Stimulated activated CD4-positive, alpha-beta T cell treated with anti-CD3 and anti-CD28 coated beads, Interleukin-2, amount 100 ng/mL, for 48 hours (primary cell): ENCODE results near the gene LCOR.

Experiments
- DNase-seq, 2 donors: peaks; one replicate each; pipeline ENCODE4 v3.0.0-alpha.2; 2020

The LCOR gene

DNA sequence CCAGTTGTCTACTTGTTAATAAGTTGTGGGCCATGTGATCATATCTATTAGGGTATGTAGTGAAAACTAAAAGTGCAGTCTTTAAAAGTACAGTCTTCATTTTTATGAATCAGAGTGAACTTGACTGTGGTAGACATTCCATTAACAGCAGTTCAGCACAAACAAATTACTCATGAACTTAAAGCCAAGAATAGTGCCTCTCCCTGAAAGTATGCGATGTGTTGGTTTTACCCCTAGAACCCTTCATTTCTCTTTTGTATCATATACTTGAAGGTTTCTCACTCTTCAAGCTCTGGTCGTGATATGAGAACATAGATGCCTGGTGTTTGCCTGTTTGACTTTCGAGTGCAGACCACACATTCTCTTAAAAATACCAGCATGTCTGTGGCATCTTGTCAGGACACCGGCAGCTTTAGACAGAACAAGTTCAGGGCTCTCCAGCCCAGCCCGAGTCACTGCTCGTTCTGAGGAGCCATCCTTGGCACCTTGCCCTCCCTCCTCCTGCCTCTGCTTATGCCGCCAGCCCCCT lies 159.3 kb downstream of the LCOR start:
- no peak for DNase-seq

DNA sequence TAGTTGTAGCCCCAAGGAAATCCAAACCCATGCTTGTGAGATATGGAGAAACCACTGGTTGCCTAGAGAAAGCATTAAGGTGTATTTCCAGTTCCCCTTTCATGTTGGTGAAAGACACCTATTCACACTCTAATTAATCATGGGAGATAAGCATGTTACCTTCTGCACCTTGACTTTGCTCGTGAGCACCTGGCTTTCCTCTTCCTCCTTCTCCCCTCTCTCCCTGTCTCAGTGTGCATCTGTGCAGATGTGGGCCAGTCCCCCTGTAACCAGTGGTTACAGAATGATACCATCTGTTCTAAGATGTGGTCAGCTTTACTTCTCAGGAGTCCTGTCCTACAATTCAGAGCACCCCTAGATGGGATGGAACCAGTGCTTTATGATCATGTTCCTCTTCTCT lies 160.6 kb downstream of the LCOR start:
- DNase-seq, result no peak

- DNase-seq, result no peak
Observed at GRCh38 chr10:96995851-96996250, 163.8 kb downstream of the LCOR start.

DNA sequence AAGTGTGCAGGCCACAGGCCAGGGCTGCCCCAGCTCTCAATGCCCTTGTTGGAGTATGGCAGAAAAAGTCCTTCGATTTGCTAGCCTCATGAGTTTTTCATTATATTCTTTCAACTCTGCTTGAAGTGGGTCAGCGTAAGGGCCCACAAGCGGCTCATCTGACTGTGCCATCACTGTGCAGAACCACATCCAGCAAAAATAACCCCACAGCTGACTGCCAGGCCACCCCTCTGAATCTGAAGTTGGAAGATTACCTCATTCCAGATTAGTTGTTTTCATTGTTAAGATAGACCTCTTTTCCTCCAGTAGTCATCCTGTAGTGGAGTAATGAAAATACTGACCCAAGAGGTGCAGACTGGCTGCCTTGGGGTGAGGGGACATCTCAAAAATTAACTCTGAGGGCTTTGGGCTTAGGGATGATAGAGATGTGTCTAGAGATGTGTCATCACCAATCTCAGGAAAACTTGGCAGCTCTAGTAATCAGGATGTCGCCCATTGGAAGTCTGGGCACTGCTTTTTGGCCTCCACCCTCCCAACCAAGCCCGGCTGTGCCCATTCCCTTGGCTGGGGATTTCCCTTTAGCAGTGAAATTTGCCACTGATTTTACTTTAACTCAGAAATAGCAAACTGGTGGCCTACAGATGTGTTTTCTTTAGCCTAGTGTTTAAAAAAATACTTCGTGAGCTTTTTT lies 164.3 kb downstream of the LCOR start:
- DNase-seq, result no peak

DNA sequence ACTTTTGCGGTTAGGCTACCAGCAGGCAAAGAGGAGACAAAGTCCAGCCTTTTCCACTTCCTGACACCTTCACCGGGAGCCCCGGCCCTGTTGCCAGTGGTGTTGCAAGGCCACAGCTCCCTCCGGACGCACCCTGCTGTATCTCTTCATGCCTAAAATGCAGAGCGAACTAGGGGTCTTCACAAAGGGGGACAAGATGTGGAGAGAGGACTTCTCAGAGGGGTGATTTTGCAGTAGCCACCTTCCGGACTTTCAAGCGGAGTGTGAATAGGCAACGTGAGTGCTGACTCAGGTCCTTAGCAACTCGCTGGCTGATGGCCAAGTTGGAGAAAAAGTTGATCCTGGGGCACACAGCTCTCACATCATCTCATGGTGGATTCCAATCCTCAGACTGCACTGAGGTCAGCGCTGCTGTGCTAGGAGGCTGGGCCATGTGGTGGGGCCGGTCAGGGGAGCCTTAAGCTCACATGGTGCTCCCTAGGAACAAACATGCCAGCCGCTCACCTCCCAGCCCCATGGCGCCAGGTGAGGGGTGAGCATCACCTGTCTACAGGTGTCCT lies 166.3 kb downstream of the LCOR start:
- DNase-seq, result no peak

- DNase-seq, result no peak
Observed at GRCh38 chr10:96999337-96999736, 167.2 kb downstream of the LCOR start.

DNA sequence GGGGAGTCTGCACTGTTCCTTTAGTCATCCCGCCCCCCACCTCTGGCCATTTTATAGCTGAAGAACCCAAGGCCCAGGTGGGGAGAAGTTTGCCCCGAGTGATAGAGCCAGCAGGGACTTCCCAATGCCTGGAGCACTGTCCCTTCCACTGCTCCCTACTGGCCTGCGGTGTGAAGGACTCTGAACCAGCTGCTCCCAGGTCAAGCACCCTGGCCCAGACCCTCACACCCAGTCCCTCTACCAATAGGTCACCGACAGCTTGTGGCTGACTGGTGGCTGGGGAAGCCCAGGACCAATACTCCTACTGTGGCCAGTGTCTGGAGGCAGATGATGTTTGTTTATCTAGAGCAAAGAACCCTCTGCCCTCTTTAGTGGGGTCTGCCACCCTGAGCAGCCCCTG lies 167.9 kb downstream of the LCOR start:
- DNase-seq, result no peak

GRCh38 chr10:97000487-97001182 lies 168.5 kb downstream of the LCOR start:
- no peak for DNase-seq

DNA sequence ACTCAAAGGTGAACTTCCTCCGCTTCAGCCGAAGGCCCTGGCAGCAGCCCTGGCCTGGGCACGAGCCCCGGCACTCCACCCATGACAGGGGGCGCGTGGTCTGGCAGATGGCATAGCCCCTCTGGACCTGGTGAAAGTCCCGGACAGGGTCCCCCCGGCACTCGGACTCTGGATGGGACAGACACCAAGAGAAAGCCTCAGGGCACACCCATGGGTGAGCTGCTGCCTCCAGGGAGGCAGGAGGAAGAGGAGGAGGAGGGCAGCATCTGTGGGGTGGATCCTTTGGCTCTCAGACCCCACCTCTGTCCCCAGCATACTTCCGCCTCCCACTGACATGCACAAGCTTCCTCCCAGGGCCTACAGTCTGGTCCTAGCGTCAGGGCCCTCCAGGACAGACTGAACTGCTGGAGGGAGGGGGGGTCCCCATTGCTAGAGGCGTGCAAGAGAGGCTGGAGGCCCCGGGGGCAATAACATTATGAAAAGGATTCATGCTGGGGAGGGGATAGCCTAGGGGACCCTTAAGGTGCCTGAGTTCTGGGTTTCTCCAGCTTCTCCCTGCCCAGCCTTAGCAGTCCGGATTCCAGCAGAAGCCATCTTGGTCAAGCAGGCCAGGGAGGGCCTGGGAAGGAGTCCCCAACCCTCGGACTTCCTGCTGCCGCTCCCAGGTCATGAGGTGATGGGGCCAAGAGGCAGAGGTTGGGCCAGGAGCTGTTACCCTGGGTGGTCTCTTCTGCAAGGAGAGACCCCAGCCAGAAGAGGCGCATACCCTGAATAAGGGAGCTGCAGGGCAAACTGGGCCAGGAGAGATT lies 169.3 kb downstream of the LCOR start:
- DNase-seq, result no peak

GRCh38 chr10:97002670-97003069 lies 170.6 kb downstream of the LCOR start:
- no peak for DNase-seq

DNA sequence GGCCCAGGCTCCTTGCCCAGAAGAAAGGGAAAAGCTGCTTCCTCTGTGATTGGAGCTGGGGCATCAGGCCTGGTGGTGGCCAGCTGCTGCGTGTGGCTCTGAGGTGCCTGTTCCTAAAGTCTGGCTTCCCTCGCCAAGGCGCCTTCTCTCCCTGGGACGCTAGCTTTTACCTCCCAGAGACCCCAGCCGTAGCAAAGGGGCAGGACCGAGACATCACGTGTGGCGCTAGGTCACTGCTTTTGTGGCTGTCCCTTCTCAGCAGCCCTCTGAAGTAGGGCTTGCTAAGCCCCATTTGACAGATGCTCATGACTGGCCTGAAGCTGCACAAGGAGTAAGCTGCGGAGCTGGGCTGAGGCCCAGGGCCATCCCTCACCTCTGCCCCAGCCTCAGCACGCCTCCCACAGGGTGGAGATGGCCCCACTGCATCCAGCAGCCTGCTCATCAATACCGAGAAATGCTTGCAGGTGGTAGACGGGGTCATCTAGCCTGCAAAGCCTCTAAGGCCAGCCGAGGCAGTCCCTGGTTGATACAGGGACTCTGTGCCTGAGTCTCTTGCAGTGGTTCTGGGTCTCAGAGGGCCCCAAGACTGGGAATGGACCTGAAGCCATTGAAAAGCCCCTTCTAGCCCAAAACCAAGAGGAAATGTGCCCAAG lies 171.2 kb downstream of the LCOR start:
- no peak for DNase-seq

DNA sequence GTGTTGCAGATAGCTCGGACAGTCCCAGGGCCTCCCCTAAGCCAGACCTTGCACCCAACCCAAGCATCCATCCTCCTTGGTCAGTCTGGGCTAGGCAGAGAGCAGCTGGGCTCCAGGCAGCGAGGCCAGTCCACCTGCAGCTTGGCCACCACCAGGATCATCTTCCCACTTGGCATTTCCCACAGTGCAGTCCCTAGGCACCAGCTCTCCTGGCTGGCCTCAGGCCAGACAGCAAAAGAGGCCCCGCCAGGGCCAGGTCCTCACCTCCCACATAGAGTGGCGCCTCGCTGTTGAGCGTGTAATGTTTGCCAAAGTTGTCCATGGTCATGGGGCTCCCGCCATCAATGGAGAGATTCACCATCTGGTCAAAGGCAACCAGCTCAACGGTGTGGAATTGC lies 171.7 kb downstream of the LCOR start:
- DNase-seq, result no peak

GRCh38 chr10:97004591-97004990 lies 172.5 kb downstream of the LCOR start:
- DNase-seq, result no peak

GRCh38 chr10:97005349-97005748 lies 173.3 kb downstream of the LCOR start:
- no peak for DNase-seq

GRCh38 chr10:97006364-97006763 lies 174.3 kb downstream of the LCOR start:
- DNase-seq, result no peak

- DNase-seq, result no peak
Observed at GRCh38 chr10:97007417-97007816, 175.3 kb downstream of the LCOR start.

DNA sequence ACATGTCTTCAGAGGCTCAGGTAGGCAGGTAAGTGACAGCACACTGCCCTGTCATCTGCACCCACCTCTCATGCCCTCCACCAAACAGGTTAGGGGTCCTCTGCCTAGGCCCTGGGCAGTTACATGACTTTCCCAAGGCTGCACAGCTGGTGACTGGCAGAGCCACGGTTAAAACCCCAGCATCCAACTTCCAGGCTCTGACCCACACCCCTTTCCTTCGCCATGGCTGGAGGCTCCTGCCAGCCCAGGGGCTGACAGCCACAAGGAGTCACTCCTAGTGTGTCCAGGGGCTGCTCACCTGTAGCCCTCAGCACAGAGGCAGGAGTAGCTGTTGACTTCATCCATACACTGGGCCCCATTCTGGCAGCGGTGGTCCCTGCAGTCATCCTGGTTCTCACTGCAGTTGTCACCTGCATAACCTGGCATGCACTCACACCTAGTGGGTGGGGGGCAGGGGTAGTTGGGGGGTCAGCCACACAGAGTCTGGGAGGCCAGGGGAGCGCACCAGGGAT lies 178.7 kb downstream of the LCOR start:
- DNase-seq, result no peak

DNA sequence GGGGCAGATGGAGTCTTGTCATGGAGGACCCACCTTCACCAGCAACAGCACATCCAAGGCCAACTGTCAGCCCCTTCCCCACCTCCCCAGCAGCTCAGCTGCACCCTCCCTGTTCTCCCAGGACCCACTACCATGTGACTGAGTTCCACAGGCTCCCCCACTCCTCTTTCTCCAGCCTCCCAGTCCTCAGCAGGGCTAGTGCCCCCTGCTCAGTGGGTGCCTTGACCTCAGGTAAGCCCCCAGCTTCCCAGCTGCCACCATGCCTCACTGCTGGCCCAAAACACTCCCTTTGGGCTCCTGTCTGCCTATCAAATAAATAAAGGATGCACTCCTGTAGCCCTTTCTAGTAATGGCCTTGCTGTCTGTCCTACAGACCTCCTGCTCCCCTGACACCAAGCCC lies 179.3 kb downstream of the LCOR start:
- no peak for DNase-seq

DNA sequence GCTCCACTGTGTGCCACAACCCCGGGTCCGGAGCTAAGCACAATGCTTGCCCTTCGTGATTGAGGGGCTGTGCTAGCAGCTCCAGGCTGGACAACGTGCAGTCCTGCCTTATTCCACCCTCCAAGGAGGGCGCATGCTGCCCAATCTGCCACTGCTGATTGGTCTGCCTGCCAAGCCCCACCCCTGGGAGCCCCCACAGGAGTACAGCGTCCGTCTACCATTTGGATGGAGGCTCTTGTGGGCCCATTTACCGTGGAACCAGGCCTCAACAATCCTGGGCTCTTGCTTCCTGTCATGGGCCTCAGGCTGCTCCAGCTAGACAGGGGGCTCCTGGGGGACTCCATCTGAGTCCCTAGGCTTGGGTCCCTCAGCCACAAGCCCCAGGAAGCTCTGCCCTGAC lies 180.4 kb downstream of the LCOR start:
- DNase-seq, result no peak

GRCh38 chr10:97013568-97013967 lies 181.5 kb downstream of the LCOR start:
- DNase-seq, result no peak

GRCh38 chr10:97013983-97014382 lies 181.9 kb downstream of the LCOR start:
- no peak for DNase-seq

DNA sequence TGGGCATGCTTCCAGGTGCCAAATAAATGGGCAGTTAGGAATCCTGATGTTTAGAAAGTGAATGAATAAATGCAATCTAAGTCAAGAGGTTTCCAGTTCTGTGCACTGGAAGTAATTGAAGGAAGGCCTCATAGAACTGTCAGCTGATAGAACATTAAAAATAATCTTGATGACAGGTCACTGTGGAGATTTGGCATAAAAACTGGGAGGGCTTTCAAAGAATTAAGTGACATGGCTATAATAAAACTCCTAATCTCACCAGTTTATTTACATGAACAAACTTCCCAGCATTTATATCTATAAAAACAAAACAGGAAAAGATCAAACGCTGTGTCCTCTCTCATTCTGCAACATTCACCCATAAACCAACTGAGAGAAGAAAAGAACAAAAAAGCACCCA lies 183.1 kb downstream of the LCOR start:
- DNase-seq, result no peak
